ENCODE measurements around the gene VAV2.

VAV2 gene

DNA sequence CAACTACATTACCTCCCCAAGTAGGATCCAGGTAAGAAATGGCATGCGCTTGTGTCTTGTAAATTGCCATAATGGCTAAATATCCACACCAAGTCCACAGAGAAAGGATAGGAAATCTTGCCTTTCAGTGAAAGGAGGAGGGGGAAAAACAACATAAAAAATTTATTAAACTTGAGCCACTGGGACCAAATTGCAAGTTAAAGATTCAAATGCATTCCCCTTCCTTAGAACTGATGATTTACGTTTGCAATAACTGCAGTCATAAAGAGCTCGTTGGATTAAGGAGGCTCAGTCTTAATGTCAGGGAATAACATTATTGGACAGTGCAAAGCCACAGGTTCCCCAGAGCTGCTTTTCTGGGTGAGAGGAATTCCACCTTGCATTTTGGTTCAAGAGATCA is 161.4 kb downstream of the VAV2 start:
- DNase-seq = no peak

DNA sequence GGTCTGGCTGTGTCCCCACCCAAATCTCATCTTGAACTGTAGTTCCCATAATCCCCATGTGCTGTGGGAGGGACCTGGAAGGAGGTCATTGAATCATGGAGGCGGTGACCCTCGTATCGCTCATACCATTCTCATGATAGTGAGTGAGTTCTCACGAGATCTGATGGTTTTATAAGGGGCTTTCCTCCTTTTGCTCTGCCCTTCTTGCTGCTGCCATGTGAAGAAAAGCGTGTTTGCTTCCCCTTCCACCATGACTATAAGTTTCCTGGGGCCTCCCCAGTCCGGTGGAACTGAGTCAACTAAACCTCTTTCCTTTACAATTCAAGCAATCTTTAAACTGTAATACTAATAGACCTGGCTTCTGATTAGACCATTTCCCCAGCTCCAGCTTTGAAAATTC is 161.8 kb downstream of the VAV2 start:
- DNase-seq = no peak

- DNase-seq = no peak
These were observed 163.7 kb downstream of the VAV2 start for GRCh38 chr9:133828338-133828997.

GRCh38 chr9:133826289-133827085 is 165.6 kb downstream of the VAV2 start:
- no peak for DNase-seq

DNA sequence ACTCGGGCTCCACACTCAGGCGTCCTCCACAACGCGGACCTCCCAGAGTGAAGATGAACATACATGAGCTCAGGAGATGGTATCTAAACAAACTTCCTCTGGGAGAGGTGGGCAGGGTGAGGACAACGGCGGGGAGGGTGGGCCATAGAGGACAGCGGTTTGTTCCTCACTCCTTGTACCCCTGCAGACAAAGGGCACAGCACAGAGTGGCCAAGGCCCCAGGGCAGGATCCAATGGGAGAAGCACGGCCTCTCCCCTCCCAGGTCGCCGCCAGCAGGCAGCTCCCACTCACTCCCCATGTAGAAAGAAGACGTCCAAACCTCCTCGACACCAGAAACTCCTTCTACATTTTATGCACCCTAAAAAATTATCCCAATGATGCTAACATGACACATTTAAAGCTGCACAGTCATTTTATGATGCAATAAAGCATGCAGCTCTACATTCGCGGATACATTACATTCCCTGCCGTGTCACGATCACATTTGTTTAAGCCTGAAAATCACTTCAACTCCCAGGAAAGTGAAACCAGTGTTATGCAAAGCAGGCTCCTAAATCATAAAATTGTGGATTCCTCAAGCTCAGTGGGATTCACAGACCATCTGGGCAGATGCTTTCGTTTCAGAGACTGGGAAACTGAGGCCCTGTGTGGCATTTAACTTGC is 166.4 kb downstream of the VAV2 start:
- peak; percentile 34 for DNase-seq

- no peak for DNase-seq
These were observed 167.3 kb downstream of the VAV2 start for GRCh38 chr9:133824802-133825186.

DNA sequence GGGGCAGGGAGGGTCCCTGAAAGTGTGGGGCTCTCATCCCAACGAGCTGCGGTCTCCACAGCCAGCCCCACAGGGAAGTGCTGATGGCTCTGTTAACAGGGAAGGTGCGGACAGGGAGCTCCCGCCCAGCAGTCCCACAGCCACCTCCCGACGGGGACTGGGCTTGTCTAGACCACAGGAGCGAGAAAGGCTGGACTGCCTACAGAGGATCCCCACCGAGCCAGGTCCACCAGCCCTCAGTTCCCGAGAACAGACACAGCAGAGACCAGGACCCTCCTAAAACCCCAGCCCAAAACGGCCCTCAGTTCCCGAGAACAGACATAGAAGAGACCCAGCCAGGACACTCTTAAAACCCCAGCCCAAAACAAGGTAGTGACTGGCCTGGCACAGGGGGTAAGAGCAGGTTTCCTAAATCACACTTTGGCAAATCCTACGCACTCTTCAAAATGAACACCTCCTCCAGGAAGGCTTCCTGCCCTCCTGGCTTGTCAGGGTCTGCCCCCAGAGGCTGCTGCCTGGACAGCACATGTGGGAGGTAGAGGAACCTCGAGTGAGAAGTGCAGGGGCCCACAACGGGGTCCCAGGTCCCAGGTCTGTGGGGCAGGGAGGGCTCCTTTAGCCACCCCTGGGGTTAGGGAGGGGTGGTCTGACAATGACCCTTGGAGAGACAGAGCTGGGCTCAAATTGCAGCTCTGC is 167.9 kb downstream of the VAV2 start:
- no peak for DNase-seq

- DNase-seq = no peak
These were observed 168.7 kb downstream of the VAV2 start for GRCh38 chr9:133823189-133824105.

- no peak for DNase-seq
These were observed 169.6 kb downstream of the VAV2 start for GRCh38 chr9:133822430-133823065.

DNA sequence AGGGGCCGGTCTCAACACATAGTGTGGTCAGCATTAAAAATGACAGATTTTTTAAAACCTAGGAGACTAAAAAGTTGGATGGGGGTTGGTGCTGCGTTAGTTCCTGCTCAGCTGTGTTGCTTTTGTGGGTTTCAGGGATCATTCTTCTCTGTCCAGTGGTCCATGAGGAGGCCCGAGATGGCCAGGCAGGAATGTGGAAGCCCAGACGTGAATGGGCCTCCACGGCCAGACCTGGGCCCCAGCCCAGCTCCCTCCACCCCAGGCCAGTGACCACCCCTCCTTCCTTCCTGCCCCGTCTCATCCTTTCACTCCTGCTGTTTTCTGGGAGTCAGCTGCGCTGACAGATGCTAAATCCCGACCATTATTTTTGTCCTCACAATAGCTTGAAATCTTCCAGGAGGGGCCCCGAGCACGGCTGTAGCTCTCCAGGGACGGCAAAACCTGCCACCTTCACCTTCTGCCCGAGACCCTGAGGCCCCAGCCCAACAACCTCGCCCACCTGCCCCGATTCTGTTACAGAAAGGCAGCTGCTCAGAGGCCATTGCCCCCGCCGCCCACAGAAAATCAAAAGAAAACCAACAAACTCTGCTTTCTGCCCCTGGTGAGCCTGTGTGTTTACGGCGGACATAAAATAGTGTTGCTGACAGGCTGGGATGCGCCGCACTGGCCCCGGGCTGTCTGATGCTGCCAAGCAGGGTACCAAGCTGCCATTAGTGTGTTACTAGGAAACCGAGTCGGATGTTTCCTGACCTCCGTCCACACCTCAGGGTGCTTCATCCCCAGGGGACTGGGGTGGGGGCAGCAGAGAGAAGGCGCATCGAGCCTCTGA is 170.3 kb downstream of the VAV2 start:
- no peak for DNase-seq

- no peak for DNase-seq
These were observed 172.2 kb downstream of the VAV2 start for GRCh38 chr9:133819923-133820322.

GRCh38 chr9:133818444-133818843 is 173.7 kb downstream of the VAV2 start:
- no peak for DNase-seq

DNA sequence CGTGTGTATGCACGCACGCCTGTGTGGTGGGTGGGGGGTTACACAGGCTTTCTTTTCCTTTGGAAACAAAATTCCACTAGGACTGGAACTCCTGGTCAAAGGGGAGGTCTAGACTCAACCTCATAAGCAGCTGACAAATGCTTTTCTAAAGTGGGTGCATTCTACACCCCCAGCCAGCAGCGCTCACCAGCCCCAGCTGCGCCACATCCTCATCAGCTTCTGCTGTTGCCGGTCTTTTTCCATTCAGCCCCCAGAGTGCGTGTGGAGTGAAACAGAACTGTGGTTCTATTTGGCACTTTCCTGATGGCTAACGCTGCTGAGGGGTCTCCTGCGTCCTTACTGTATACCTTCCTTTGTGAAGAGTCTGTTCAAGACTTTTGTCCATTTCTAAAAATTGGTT is 176.3 kb downstream of the VAV2 start:
- DNase-seq = no peak

DNA sequence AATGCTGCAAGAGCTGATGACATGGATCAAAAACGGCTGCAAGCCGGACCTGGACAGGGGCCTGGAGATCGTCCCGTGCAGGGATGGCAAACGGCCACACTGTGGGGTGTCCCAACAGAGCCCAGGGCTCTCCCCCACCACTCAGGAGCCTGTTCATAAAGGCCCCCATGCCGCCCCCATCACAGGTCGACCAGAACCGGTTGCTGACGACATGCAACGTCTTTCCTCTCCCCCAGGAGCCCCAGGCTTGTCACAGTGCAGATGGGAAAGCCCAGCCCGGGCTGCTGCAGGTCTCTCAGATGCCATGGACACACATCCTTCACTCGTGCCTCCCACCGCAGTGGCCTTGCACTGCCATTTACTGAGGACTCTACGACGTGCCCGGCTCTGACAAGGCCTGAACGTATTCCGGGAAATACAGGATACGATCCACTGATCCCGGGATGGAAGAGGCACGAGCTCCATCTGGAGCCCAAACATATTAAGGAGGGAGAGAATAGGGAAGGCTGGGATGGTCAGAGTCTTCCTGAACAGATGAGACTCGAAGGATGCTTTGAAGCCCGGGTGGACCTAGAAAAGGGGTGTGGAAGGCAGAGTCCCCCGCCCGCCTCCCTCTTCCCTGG is 177.4 kb downstream of the VAV2 start:
- no peak for DNase-seq

GRCh38 chr9:133813749-133814585 is 178.2 kb downstream of the VAV2 start:
- DNase-seq = no peak

GRCh38 chr9:133812941-133813748 is 179.0 kb downstream of the VAV2 start:
- DNase-seq = no peak

GRCh38 chr9:133812077-133812868 is 179.9 kb downstream of the VAV2 start:
- DNase-seq = no peak

DNA sequence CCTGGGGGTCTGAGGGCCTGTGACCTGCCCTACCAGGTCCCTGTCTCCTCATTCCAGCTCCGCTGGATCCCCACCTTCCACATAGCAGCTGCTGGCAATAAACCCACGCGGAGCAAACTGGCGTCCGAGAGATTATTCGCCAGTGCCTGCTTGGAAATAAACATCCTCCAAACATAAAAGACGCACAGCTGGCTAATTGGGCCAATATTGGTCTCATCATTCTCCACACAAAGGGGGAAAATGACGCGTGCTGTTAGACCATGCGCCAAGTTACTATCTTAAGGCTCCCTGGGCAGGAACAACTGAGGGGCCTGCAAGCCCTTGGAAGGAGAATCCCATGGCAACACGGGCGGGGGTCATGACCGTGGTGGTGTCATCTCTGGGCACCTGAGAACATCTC is 180.7 kb downstream of the VAV2 start:
- DNase-seq = no peak

Measured in HCEC 1CT (cell line).